NCI-H1092 (cell line): Measurements from ENCODE around the gene LRRK1.

ENCODE experiments used
- DNase-seq: peaks from one replicate; lab custom pipeline; 2025; lab: John Stamatoyannopoulos, UW

The LRRK1 gene

DNA sequence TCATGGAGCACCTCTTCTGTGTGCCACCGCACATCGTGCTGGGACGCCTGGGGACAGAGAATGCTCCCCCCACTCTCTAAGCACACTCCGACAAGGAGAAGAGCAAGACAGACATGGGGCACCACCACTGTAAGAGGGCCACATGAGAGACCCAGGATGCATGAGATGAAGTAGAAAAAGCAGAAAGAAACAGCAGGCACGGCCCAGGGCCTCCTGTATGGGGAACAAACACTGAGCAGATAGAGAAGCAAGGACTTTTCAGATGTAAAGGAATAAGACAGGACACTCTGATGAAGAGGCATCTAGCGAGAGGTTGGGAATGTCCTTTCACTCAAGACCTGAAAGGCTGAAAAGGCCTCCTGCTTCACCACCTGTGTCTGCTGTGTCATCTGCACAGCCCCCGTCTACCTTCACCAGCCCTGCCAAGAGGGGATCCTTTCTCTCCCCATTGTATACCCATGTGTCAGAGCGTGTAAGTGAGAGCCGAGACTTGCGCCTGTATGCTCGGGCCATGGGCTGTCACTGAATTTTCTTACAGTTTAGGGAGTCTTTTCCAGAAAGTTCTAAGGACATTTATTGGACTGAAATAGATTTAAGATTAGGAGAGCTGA is 125.6 kb downstream of the LRRK1 start:
- no peak for DNase-seq

DNA sequence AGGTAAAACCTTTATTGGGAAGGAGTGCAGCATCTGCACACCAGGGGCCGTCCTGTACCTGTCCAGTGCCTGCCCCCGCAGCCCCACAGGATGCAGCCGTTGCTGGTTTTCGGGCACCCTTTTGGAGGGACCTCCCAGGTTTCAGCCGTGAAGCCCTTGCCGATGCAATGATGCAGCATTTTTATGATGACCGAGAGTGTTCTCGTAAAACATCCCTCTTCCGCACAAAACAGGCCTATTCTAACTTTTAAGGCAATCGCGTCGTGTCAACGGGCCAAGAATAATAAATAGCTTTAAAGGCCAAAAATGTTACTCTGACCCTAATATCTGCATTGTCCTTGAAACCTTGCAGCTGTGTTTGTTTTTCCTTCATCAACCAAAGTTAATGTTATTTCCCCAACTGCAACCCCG is 126.1 kb downstream of the LRRK1 start:
- no peak for DNase-seq

DNA sequence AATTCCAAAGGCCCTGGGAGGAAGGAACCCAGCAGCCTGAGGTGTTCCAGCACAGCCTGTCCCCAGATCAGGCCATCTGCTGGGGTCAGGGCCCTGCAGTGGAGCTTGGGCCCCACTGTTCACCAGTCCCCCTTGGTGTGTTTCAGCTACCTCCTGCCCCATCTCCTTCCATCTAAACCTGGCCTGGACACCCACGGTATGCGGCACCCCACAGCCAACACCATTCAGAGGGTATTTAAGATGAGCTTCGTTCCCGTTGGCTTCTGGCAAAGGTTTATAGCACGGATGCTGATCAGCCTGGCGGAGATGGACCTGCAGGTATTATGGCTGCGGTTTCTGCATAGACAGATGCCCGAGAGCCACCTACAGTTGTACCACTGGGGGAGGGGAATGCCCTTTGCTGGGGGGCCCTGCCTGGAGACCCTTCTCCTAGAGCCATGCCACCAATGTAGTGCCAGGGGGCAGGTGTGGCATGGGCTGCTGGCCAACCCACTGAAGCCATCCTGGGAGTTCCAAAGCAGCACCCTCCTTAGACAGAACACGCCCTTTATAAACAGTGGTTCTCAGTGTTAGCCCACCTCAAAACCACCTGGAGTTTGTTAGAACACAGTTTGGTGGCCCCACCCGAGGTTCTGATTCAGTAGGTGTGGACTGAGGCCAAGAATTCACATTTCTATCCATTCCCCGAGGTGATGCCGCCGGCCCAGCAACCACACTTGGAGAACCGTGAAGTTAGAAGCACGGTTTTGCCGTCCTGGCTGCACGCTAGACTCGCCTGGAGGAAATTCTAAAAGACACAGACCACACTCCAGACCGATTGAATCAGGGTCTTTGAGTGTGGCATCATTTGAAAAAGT is 126.9 kb downstream of the LRRK1 start:
- DNase-seq: no peak

DNA sequence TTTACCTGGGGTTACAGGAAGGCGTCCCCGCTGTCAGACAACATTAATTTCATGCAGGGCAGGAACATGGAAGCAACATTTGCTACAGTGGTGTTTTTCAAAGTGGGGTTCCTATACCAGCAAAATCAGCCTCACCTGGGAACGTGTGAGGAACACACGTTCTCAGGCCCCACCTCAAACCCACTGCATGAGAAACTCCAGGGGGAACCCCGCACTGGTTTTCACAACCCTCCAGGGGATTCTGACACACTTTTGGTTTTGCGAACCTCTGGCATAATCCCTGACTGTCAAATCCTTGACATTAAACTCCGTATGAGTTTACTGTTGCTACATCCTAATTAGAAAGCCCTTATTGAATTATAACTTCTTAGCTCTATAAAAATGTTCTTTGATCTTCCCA is 127.7 kb downstream of the LRRK1 start:
- no peak for DNase-seq

DNA sequence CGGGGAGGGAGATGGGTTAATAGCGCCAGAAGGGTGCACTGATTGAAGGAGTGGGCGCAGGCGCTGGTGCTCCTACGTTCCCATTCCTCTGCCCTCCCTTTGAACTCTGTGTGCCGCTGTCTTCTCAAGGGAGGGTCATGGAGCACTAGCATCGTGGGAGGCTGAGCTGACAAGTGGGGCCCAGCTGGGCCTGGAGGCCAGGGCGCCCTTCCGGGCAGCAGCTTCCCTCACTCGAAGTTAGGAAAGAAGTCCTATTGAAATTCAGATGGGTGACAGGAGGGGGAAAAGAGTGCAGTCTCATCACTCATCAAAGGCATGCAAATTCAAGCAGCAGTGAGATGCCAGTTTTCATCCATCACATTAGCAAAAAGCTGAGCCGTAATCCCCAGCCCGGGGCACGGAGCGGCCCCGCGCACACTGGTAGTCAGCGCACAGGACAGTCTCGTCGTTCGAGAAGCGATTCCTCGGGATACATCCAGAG is 128.2 kb downstream of the LRRK1 start:
- no peak for DNase-seq

DNA sequence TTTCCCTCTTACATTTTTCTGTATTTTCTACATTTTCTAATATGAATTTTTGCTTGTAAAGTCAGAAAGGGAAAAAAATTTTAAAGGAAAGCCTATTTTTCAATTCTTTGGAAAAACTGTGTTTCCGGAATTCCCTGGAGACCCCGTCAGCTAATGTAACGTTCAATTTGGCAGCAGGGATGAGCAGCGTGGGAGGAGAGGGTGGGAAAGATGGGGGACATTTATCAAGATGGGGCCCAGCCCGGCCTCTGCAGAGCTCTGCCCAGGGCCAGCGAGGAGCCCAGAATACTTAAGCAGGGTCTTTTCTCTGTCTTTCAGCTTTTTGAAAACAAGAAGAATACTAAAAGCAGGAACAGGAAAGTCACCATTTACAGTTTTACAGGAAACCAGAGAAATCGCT is 129.0 kb downstream of the LRRK1 start:
- DNase-seq: no peak

DNA sequence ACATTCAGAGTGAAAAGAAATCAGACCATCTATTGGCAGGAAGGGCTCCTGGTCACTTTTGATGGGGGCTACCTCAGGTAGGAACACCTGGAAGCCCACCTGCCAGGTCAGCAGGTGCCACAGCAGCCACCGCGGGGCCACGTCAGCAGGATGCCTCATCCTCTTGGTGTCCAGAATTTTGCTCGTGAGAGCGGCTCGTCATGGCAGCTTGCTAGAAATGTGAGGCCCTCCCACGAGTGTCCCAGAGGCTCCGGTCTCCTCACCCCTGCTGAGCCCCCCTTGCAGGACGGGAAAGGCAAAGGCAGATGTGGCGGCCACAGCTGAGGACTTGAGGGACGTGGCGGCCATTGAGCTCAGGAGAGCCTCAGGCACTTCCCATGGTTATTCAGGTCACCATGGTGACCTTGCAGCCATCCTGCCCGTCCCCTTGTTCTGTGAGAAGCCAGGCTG is 129.4 kb downstream of the LRRK1 start:
- no peak for DNase-seq

DNA sequence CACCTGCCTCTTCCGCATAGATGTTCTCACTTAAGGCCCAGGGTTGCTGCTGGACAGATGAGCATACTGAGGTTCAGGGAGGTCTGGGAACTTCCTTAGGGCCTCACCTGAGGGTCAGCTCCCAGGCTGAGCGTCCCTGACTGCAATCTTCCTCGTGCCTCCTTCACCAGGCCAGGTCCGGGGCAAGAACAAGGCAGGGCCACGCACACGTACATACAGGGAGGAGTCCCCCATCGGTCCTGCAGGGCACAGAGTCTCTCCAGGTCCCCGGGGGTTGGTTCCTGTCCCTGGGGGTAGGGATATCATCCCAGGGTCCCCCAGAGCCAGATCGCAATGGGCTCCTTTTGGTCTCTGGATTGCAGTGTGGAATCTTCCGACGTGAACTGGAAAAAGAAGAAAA is 130.1 kb downstream of the LRRK1 start:
- no peak for DNase-seq

DNA sequence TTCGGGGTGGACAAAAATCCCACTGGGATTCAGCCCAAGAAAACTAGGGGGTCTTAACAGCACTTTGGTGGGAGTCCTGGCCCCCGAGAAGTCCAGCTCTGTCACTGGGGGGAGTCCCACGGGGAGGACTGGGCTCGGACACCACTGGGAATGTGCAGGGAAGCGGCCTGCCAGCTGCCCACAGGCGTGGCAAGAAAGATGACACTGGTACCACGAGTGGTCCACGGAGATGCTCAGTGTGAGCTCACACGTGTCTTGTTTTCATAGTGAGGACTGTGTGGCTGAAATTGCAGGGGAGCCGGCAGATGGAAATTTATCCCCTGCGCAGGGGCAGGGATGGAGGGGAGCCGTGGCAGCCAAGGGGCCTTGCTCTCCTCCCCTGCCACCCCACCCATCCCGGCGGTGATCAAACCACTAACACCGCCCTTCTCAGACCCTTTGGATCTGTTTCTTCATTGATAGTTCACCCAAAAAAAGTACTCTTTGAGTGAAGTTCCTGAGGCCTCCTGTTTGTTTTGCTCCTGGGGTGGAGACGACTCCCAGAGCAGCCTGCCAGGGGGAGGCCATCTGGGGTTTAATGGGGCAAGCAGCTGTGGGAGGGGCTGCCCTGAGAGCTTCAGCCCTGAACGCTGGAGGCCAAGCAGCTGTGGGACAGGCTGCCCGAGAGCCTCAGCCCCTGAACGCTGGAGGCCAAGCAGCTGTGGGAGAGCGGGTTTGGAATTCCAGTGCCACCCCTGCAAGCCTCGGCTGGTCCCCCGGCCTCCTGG is 130.9 kb downstream of the LRRK1 start:
- no peak for DNase-seq

DNA sequence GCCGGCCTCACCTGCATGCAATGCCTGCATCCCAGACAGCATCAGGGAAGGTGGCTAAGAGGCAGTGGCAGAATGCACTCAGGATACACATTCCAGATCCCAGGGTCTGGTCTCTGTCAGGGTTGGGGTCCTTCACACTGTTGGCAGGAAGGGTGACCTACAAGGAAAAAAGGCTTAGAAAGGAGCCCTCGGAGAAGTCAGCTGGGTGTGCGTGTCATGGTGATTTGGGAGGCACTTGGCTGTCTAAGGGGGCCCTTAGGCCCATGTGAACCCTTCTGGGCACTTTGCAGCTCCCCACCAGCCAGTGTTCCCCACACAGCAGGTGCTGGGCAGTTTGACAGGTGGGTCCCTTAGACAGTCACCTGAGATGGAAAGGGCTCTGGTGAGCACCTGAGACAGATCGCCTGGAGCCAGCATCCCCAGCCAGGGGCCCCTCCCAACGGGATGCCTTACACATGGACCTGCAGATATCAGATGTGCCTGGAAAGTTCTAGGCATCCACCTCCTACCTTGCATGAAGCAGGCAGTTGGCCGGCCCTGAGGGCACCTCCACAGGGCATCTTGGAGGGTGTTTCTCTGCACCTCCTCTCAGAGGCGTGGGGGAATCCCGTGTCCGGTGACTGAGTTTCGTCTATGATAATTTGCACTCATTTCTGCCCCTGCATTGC is 131.6 kb downstream of the LRRK1 start:
- no peak for DNase-seq

DNA sequence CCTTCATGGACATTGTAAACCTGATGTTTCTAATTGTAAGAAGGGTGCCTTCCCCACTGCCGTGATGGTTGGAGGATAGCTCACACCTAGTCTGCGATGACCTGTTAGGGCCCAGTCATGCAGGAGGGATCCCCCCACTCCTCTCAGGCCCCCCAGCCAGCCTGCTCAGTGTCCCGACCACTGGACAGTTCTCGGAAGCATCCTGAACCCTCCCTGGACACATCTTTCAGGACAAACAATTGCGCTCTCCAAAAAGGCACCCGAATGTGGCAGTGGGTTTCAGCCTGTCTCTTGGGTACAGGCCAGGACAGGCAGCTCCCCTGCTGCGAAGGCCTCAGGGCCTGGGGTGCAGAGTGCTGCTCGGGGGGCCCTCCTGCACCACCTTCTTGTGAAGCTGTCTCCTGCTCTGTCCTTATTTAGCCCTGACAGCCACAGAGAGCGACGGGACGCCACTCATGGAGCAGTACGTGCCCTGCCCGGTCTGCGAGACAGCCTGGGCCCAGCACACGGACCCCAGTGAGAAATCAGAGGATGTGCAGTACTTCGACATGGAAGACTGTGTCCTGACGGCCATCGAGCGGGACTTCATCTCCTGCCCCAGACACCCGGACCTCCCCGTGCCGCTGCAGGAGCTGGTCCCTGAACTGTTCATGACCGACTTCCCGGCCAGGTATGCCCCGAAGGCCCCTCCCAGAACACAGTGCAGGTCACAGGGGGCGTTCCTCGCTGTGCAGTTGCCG is 132.3 kb downstream of the LRRK1 start:
- DNase-seq: no peak

DNA sequence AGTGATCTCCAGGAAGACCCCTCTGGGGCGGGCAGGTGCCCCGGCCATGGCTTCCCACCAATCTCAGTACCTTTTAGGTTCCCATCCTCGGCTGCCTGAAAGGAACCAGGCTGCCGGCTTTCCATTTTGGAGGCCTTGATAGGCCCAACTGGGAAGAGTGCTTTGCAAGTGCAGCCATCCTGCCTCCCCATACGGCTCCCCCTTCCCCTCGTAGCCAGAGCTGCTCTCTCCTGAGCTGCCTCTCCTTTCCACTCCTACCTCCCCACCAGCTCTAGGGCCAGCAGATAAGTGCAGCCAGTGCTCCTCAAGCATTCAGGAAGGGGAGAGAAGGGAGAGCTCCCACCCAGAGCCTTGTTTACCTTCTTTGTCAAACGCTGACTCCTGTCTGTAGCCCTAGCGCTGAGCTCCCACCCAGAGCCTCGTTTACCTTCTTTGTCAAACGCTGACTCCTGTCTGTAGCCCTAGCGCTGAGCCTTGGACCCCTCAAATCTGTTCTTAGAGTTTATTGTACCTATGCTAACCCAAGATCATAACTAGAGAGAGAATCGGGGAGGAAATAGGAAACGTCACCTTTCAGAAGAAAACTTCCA is 133.0 kb downstream of the LRRK1 start:
- DNase-seq: no peak

DNA sequence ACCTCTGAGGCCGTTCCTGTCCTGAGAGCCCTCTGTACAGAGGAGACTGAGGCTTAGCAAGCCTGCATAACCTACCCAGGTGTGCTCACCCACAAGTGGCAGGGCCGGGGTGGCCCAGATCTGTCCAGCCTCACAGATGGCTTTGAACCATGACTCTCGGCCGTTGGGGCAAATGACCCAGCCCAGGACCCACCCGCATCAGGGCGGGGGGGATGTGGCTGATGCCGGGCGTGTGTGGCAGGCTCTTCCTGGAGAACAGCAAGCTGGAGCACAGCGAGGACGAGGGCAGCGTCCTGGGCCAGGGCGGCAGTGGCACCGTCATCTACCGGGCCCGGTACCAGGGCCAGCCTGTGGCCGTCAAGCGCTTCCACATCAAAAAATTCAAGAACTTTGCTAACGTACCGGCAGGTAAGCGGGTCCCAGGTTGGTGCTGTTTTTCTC is 133.5 kb downstream of the LRRK1 start:
- DNase-seq: no peak

DNA sequence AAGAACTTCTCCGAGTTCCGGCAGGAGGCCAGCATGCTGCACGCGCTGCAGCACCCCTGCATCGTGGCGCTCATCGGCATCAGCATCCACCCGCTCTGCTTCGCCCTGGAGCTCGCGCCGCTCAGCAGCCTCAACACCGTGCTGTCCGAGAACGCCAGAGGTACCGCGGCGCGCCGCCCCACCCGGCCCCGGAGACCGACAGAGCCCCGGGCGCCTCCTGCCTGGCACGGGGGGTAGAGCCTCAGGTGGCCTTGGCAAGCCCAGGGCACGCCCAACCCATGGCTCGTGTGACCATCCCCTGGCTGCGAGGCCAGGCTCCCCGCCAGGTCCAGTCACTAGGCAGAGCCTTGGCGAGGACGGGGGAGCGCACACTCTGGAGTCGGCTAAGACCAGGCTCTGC is 134.1 kb downstream of the LRRK1 start:
- DNase-seq: no peak

DNA sequence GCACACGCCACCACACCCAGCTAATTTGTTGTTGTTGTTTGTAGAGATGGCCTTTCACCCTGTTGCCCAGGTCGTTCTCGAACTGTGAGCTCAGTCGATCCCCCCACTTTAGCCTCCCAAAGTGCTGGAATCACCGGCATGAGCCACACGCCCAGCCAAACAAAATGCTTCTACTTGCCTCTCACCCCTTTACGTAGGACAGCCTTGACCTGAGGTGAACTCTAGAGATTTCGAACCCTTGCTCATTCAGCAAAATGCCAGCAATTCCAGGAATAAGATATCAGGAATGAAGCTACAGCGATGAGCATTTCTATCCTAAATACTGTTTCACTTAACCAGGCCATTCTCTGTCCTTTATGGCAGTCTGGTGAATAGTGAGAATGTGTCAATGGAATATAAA is 135.0 kb downstream of the LRRK1 start:
- no peak for DNase-seq

DNA sequence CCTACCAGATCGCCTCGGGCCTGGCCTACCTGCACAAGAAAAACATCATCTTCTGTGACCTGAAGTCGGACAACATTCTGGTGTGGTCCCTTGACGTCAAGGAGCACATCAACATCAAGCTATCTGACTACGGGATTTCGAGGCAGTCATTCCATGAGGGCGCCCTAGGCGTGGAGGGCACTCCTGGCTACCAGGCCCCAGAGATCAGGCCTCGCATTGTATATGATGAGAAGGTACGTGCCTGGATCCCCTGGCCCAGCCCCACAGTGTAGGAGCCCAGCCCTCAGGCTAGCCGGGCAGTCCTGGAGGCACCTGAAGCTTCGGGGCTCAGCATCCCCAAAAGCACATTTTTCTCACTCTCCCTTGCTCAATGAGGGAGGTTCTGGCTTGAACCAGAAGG is 135.8 kb downstream of the LRRK1 start:
- DNase-seq: no peak

DNA sequence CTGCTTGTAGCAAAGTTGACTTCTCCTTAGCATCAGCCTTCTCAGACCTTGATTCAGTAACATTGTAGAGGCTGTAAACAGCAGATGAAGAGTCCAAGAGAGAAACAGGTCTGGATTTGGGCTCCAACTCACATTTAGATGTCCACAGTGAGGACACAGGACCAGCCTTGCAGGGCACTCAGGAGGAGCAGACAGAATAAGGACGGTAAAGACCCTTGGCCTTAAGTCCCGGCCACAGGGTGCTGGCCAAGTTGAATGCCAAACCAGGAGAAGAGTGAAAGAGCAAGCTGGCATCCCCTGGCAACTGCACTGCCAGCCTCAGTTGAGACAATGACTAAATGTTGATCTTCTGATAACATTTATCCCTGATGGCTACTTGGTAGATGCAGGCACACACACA is 136.3 kb downstream of the LRRK1 start:
- no peak for DNase-seq

DNA sequence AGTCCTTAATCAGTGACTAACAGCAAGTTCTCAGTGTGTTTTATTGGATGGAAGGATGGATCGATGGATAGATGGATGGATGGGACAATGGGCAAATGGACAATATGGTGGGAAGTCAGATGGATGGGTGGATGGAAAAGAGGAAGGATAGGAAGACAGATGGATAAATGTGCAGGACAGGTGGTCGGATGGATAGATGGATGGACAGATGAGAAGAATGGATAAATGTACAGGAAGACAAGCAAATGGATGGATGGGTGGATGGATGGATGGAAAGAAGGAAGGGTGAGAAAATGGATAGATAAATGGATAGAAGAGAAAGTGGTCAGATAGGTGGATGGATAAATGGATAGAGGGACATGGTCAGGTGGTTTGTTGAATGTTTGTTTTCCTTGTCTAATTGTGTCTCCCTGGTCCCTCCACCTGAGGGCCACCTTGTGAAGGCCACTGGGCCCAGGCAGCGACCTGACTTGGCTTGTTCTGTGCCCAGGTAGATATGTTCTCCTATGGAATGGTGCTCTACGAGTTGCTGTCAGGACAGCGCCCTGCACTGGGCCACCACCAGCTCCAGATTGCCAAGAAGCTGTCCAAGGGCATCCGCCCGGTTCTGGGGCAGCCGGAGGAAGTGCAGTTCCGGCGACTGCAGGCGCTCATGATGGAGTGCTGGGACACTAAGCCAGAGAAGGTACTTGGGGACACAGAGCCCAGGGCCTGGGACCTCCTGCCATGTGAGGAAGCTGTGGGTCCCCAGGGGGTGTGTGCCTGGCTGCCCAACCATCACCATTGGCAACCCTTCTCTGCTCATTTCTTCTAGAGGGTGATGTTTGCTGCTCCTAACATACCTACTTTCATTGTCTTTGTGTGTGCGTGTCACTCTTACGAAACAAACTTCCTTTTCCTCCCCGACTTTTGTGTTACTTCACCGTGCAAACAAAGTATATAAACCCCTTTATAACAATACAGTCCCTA is 137.5 kb downstream of the LRRK1 start:
- no peak for DNase-seq

DNA sequence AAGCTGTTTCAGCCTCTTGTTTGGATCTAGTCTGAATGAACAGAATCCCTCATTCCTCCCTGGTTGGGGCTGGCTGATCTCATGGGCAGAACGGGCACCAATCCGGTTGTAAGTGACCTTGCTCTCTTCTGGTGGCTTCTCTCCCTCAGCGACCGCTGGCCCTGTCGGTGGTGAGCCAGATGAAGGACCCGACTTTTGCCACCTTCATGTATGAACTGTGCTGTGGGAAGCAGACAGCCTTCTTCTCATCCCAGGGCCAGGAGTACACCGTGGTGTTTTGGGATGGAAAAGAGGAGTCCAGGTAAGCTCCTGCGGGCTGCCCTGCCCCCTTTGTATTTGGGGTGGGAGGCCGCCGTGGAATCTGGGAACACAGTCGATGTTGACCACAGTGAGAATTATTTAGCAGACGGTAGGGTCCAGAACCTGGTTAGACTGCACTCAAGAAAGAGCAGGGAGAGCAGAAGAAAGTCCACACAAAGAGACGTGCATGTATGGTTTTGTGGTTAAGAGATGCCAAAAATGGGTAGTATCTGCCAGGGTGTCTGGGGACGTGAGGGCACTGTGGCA is 138.8 kb downstream of the LRRK1 start:
- DNase-seq: no peak

DNA sequence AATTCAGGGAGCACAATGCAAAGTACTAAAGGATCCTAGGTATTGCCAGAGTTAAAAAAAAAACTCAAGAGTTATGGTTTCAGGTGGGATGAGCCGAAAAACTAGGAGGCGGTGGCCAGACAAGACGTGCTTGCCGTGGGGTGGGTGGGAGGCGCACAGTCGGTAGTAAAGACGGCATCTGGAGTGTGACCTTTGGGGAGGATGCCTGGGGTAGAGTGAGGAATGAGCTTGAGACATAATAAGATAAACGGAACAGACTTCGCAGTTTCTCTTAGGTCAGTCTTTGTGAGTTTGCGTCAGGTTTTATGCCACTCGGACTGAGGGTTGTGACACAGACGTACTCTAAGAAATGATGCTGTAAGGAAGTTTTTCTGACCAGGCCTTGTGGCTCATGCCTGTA is 139.6 kb downstream of the LRRK1 start:
- no peak for DNase-seq
